ENCODE data around the gene NET1.

NET1 gene

GRCh38 chr10:5434017-5434753 is 21.8 kb downstream of the NET1 start:
- DNase-seq (ENCODE audit: extremely low read depth, insufficient read length): no peak
- no peaks in the 10 kb centered on the region for H3K36me3 ChIP-seq (ENCODE audit: control insufficient read depth, insufficient read depth, low read length)
- no peaks in the 10 kb centered on the region for H3K27me3 ChIP-seq (replicated peaks; ENCODE audit: control insufficient read depth, insufficient read depth, low read length)
- peak; percentile 60 for TF ChIP-seq CTCF (IDR thresholded peaks at IDR 0.05; ENCODE audit: insufficient read depth, low read length, poor library complexity, severe bottlenecking)
- no peak overlapping the region for H3K4me3 ChIP-seq (replicated peaks; ENCODE audit: low read depth, low read length)

- H3K27me3 ChIP-seq (replicated peaks; ENCODE audit: control insufficient read depth, insufficient read depth, low read length): no peaks in the 10 kb centered on the region
- no peaks in the 10 kb centered on the region for H3K36me3 ChIP-seq (ENCODE audit: control insufficient read depth, insufficient read depth, low read length)
- no peak overlapping the region for H3K4me3 ChIP-seq (replicated peaks; ENCODE audit: low read depth, low read length)
- DNase-seq (ENCODE audit: extremely low read depth, insufficient read length): no peak
- TF ChIP-seq CTCF (IDR thresholded peaks at IDR 0.05; ENCODE audit: insufficient read depth, low read length, poor library complexity, severe bottlenecking): no peak
Observed at GRCh38 chr10:5435328-5435727, 23.0 kb downstream of the NET1 start.

GRCh38 chr10:5440206-5440605 is 27.8 kb downstream of the NET1 start:
- no peaks in the 10 kb centered on the region for H3K27me3 ChIP-seq (replicated peaks; ENCODE audit: control insufficient read depth, insufficient read depth, low read length)
- TF ChIP-seq CTCF (IDR thresholded peaks at IDR 0.05; ENCODE audit: insufficient read depth, low read length, poor library complexity, severe bottlenecking): no peak
- no peak for DNase-seq (ENCODE audit: extremely low read depth, insufficient read length)
- no peaks in the 10 kb centered on the region for H3K36me3 ChIP-seq (ENCODE audit: control insufficient read depth, insufficient read depth, low read length)
- no peak overlapping the region for H3K4me3 ChIP-seq (replicated peaks; ENCODE audit: low read depth, low read length)

DNA sequence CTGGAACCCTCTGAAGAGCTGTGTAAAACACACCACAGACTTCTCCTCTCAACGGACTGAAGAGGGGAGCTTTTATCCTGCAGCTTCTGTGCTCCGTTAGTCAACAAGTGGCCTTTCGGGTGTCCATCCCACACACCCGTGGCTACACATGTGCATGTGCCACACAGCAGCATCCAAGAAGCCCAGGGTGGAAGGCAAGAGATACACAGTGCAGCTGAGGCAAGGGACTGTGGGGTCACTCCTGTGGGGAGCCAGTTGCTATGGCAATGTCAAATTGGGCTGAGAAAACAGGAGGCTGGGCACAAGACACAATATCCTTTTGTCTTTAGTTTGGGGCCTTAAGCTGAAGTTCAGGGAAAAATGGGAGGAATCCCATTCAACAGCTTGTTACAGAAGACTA is 28.7 kb downstream of the NET1 start:
- no peaks in the 10 kb centered on the region for H3K36me3 ChIP-seq (ENCODE audit: control insufficient read depth, insufficient read depth, low read length)
- no peak for DNase-seq (ENCODE audit: extremely low read depth, insufficient read length)
- TF ChIP-seq CTCF (IDR thresholded peaks at IDR 0.05; ENCODE audit: insufficient read depth, low read length, poor library complexity, severe bottlenecking): no peak
- no peak overlapping the region for H3K4me3 ChIP-seq (replicated peaks; ENCODE audit: low read depth, low read length)
- no peaks in the 10 kb centered on the region for H3K27me3 ChIP-seq (replicated peaks; ENCODE audit: control insufficient read depth, insufficient read depth, low read length)

GRCh38 chr10:5442065-5442989 is 30.0 kb downstream of the NET1 start:
- TF ChIP-seq CTCF (IDR thresholded peaks at IDR 0.05; ENCODE audit: insufficient read depth, low read length, poor library complexity, severe bottlenecking): peak; percentile 57
- no peak overlapping the region for H3K4me3 ChIP-seq (replicated peaks; ENCODE audit: low read depth, low read length)
- H3K27me3 ChIP-seq (replicated peaks; ENCODE audit: control insufficient read depth, insufficient read depth, low read length): no peaks in the 10 kb centered on the region
- peak; percentile 24 for DNase-seq (ENCODE audit: extremely low read depth, insufficient read length)
- H3K36me3 ChIP-seq (ENCODE audit: control insufficient read depth, insufficient read depth, low read length): no peaks in the 10 kb centered on the region
